ENCODE data around the gene RASSF7. TPM values are rescaled to one million over a fixed set of nuclear protein-coding genes. Genes with fewer than 3 reads are reported as not detected.
A peak's percentile ranks its signal among the peaks of the same experiment; 100 is the strongest.
"Not testable (repeated sequence)": the region's sequence is repeated elsewhere in the genome, so short reads cannot be mapped to it uniquely, and the experiment has no call there.

RASSF7 gene
- total and polyA plus RNA-seq, 2 experiments from 2014 or later: 11.9 to 18.8 TPM

DNA sequence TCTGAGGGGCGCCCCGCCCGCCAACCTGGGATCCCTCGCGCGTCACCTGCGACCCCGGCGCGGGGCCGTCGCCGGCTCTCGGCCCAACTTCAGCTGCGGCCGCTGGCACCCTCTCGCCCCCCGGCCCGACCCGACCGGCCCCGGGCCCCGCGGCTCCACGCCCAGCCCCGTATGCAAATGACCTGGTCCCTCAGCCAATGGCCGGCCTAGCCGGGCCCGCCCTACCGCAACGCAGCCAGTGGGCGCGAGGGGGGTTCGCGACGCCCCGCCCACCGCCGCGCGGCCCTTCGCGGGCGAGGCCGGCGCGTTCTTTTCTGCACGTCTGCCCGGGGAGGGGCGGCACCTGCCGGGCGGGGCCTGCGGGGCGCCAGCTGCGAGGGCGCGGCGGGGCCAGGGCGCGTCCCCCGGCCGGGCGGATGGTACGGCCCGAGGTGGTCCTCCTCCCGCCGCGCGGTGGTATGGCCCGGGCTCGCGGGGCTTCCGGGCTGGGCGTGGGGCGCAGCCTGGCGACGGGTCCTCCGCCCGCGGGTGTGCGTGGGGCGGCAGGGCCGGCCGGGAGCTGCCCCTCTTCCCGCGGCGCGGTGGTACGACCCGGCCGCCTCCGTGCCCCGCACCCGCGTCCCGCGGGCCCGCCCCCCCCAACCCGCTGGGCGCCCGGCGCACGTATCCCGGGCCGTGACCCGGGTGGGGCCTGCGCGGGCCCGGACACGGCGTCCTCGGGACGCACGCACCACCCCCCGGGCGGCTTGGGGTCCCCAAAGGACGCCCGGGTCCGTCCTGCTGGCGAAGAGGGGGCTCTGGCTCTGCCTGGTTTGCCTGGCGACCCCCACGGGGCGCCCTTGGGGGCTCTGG lies 7.8 kb downstream of the RASSF7 start:
- Histone ChIP-seq H2AFZ (peak overlapping the region; percentile 73), H3K36me3 (ENCODE audit: low read depth) (peaks cover 8% of the 10 kb centered on the region), H3K4me1 (ENCODE audit: insufficient read depth) (peaks cover 11% of the 10 kb centered on the region), H3K27ac (peak overlapping the region; percentile 46), H4K20me1 (ENCODE audit: insufficient read depth) (no peaks in the 10 kb centered on the region), H3K4me2 (ENCODE audit: unreplicated experiment) (peak overlapping the region; percentile 95), H3K9ac (peak overlapping the region; percentile 89), H3K9me3 (ENCODE audit: low read depth) (no peaks in the 10 kb centered on the region), H3K27me3 (replicated peaks; ENCODE audit: insufficient read depth) (no peaks in the 10 kb centered on the region), H3K9me2 (ENCODE audit: insufficient read depth) (no peaks in the 10 kb centered on the region), H3K79me2 (ENCODE audit: insufficient read depth) (peaks cover 23% of the 10 kb centered on the region), H3F3A (ENCODE audit: insufficient read depth) (no peaks in the 10 kb centered on the region), H3K4me3 (peak overlapping the region; percentile 83)
- DNase-seq: peak; percentile 98
- TF ChIP-seq EZH2 (IDR thresholded peaks at IDR 0.05; ENCODE audit: insufficient read depth, poor library complexity, severe bottlenecking): no peak
- TF ChIP-seq EZH2phosphoT487 (IDR thresholded peaks at IDR 0.05; ENCODE audit: insufficient read depth, low read depth): no peak
- WGBS, 2 experiments (ENCODE audit: low coverage in 1 of 2, low lambda C conversion rate in 2 of 2, missing lambda C conversion rate in 2 of 2): 1 to 2% methylated on average over 56 to 66 of the region's 123 CpGs
- in situ Hi-C loops (cut with MboI): no loop called here

GRCh38 chr11:569158-569885 lies 8.6 kb downstream of the RASSF7 start:
- H4K20me1 ChIP-seq (ENCODE audit: insufficient read depth): no peaks in the 10 kb centered on the region
- H3K4me2 ChIP-seq (ENCODE audit: unreplicated experiment): peak overlapping the region; percentile 95
- H3K79me2 ChIP-seq (ENCODE audit: insufficient read depth): peaks cover 23% of the 10 kb centered on the region
- no peaks in the 10 kb centered on the region for H3K27me3 ChIP-seq (replicated peaks; ENCODE audit: insufficient read depth)
- no peaks in the 10 kb centered on the region for H3F3A ChIP-seq (ENCODE audit: insufficient read depth)
- WGBS, 2 experiments (ENCODE audit: low coverage in 1 of 2, low lambda C conversion rate in 2 of 2, missing lambda C conversion rate in 2 of 2): 18 to 21% methylated on average over 34 to 36 of the region's 36 CpGs
- H3K9me2 ChIP-seq (ENCODE audit: insufficient read depth): no peaks in the 10 kb centered on the region
- peak overlapping the region; percentile 89 for H3K9ac ChIP-seq
- peak overlapping the region; percentile 46 for H3K27ac ChIP-seq
- no peaks in the 10 kb centered on the region for H3K9me3 ChIP-seq (ENCODE audit: low read depth)
- H3K4me3 ChIP-seq: peak overlapping the region; percentile 83
- peaks cover 12% of the 10 kb centered on the region for H3K4me1 ChIP-seq (ENCODE audit: insufficient read depth)
- peak overlapping the region; percentile 73 for H2AFZ ChIP-seq
- peak; percentile 50 for DNase-seq
- peaks cover 8% of the 10 kb centered on the region for H3K36me3 ChIP-seq (ENCODE audit: low read depth)
- in situ Hi-C loops (cut with MboI): no loop called here
- TF ChIP-seq EZH2phosphoT487 (IDR thresholded peaks at IDR 0.05; ENCODE audit: insufficient read depth, low read depth) (no peak), EZH2 (IDR thresholded peaks at IDR 0.05; ENCODE audit: insufficient read depth, poor library complexity, severe bottlenecking) (no peak)

- Histone ChIP-seq H2AFZ (no peak overlapping the region), H3K4me3 (no peak overlapping the region), H3K27me3 (replicated peaks; ENCODE audit: insufficient read depth) (no peaks in the 10 kb centered on the region), H3F3A (ENCODE audit: insufficient read depth) (no peaks in the 10 kb centered on the region; the same call in 1 of the 2 replicates), H3K36me3 (ENCODE audit: low read depth) (peaks cover 3% of the 10 kb centered on the region), H4K20me1 (ENCODE audit: insufficient read depth) (no peaks in the 10 kb centered on the region), H3K9me2 (ENCODE audit: insufficient read depth) (no peaks in the 10 kb centered on the region), H3K9me3 (ENCODE audit: low read depth) (no peaks in the 10 kb centered on the region), H3K79me2 (ENCODE audit: insufficient read depth) (peaks cover 14% of the 10 kb centered on the region), H3K27ac (no peak overlapping the region), H3K4me1 (ENCODE audit: insufficient read depth) (peaks cover 11% of the 10 kb centered on the region), H3K9ac (no peak overlapping the region), H3K4me2 (ENCODE audit: unreplicated experiment) (no peak overlapping the region)
- TF ChIP-seq EZH2phosphoT487 (IDR thresholded peaks at IDR 0.05; ENCODE audit: insufficient read depth, low read depth) (no peak), EZH2 (IDR thresholded peaks at IDR 0.05; ENCODE audit: insufficient read depth, poor library complexity, severe bottlenecking) (no peak)
- in situ Hi-C loops (cut with MboI): no loop called here
- WGBS, 2 experiments (ENCODE audit: low coverage in 1 of 2, low lambda C conversion rate in 2 of 2, missing lambda C conversion rate in 2 of 2): 60 to 62% methylated on average over 5 to 8 of the region's 8 CpGs
- DNase-seq: no peak
Measured at GRCh38 chr11:571802-572185, 11.0 kb downstream of the RASSF7 start.

GRCh38 chr11:573146-573759 lies 12.5 kb downstream of the RASSF7 start:
- Histone ChIP-seq H3K27me3 (replicated peaks; ENCODE audit: insufficient read depth) (no peaks in the 10 kb centered on the region), H3K9ac (no peak overlapping the region), H3F3A (ENCODE audit: insufficient read depth) (peaks cover 10% of the 10 kb centered on the region), H2AFZ (no peak overlapping the region), H3K36me3 (ENCODE audit: low read depth) (no peaks in the 10 kb centered on the region), H4K20me1 (ENCODE audit: insufficient read depth) (no peaks in the 10 kb centered on the region), H3K4me2 (ENCODE audit: unreplicated experiment) (no peak overlapping the region), H3K79me2 (ENCODE audit: insufficient read depth) (peaks cover 16% of the 10 kb centered on the region), H3K9me2 (ENCODE audit: insufficient read depth) (no peaks in the 10 kb centered on the region), H3K4me1 (ENCODE audit: insufficient read depth) (peaks cover 16% of the 10 kb centered on the region), H3K27ac (no peak overlapping the region), H3K4me3 (no peak overlapping the region), H3K9me3 (ENCODE audit: low read depth) (no peaks in the 10 kb centered on the region)
- WGBS, 2 experiments (ENCODE audit: low coverage in 1 of 2, low lambda C conversion rate in 2 of 2, missing lambda C conversion rate in 2 of 2): 93 to 94% methylated on average over 16 of the region's 16 CpGs
- no peak for TF ChIP-seq EZH2 (IDR thresholded peaks at IDR 0.05; ENCODE audit: insufficient read depth, poor library complexity, severe bottlenecking)
- TF ChIP-seq EZH2phosphoT487 (IDR thresholded peaks at IDR 0.05; ENCODE audit: insufficient read depth, low read depth): no peak
- in situ Hi-C loops (cut with MboI): no loop called here
- DNase-seq: no peak

GRCh38 chr11:574031-574570 lies 13.3 kb downstream of the RASSF7 start:
- in situ Hi-C loops (cut with MboI); H3K9me3 ChIP-seq (ENCODE audit: low read depth); DNase-seq; H2AFZ ChIP-seq; H3K9ac ChIP-seq; H4K20me1 ChIP-seq (ENCODE audit: insufficient read depth); H3K9me2 ChIP-seq (ENCODE audit: insufficient read depth); H3K36me3 ChIP-seq (ENCODE audit: low read depth); H3K27ac ChIP-seq; H3K27me3 ChIP-seq (replicated peaks; ENCODE audit: insufficient read depth): not testable (repeated sequence)
- Histone ChIP-seq H3K4me2 (ENCODE audit: unreplicated experiment) (peak overlapping the region; percentile 8), H3K4me3 (0 out of 2 replicates have a peak overlapping the region, but pooled peaks have one; percentile 5), H3F3A (ENCODE audit: insufficient read depth) (peaks cover 10% of the 10 kb centered on the region), H3K4me1 (ENCODE audit: insufficient read depth) (peaks cover 23% of the 10 kb centered on the region), H3K79me2 (ENCODE audit: insufficient read depth) (peaks cover 24% of the 10 kb centered on the region)
- WGBS, 2 experiments (ENCODE audit: low coverage in 1 of 2, low lambda C conversion rate in 2 of 2, missing lambda C conversion rate in 2 of 2): 43 to 44% methylated on average over 14 of the region's 14 CpGs

Measured in GM23248 (cell line).